B cell (primary cell): ENCODE results near the gene NPAS3.

Experiments
- CTCF ChIP-seq: fragments of 200-600 bp; IDR thresholded peaks from one replicate; pipeline ENCODE4 v1.8.0; 2022; ENCODE audit warnings: antibody characterized with exemption, mild to moderate bottlenecking
- EZH2 ChIP-seq: IDR thresholded peaks from 2 replicates; pipeline ENCODE4 v1.6.1; 2012; ENCODE audit warnings: borderline replicate concordance, low read depth, mild to moderate bottlenecking, moderate library complexity, low read length; ENCODE audit not compliant: insufficient read depth, poor library complexity, severe bottlenecking

DNA sequence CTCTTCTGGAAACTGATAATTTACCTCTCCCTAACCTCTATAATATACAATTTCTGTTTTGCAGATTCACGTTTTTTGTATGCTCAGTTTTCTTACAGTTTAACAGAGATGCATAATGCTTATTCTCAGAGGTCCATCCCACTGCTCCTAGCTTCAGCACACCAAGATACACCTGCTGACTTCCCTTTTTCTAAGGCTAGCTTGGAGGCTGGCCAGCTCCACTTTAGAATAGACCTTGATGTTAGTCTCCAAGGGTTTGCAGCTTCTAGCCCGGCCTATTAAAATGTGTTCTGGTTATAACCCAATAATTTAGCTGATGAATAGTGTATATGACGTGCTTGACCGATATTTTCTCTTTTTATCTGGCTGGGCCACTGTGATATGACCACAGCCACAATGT lies 751.0 kb downstream of the NPAS3 start:
- TF ChIP-seq CTCF (no peak), EZH2 (no peak)
